Hematopoietic multipotent progenitor cell treated with erythropoietin and hydrocortisone succinate and interleukin-3 and kit ligand, for 17 days (in vitro differentiated cells): Measurements from ENCODE around the gene TTC3.
A peak's percentile ranks its signal among the peaks of the same experiment; 100 is the strongest.
"Not testable (repeated sequence)": the region's sequence is repeated elsewhere in the genome, so short reads cannot be mapped to it uniquely, and the experiment has no call there.

Source experiments
- DNase-seq: peaks from one replicate; pipeline ENCODE4 v3.0.0-alpha.2; 2015; ENCODE audit warnings: low spot score

TTC3 gene, protein sequence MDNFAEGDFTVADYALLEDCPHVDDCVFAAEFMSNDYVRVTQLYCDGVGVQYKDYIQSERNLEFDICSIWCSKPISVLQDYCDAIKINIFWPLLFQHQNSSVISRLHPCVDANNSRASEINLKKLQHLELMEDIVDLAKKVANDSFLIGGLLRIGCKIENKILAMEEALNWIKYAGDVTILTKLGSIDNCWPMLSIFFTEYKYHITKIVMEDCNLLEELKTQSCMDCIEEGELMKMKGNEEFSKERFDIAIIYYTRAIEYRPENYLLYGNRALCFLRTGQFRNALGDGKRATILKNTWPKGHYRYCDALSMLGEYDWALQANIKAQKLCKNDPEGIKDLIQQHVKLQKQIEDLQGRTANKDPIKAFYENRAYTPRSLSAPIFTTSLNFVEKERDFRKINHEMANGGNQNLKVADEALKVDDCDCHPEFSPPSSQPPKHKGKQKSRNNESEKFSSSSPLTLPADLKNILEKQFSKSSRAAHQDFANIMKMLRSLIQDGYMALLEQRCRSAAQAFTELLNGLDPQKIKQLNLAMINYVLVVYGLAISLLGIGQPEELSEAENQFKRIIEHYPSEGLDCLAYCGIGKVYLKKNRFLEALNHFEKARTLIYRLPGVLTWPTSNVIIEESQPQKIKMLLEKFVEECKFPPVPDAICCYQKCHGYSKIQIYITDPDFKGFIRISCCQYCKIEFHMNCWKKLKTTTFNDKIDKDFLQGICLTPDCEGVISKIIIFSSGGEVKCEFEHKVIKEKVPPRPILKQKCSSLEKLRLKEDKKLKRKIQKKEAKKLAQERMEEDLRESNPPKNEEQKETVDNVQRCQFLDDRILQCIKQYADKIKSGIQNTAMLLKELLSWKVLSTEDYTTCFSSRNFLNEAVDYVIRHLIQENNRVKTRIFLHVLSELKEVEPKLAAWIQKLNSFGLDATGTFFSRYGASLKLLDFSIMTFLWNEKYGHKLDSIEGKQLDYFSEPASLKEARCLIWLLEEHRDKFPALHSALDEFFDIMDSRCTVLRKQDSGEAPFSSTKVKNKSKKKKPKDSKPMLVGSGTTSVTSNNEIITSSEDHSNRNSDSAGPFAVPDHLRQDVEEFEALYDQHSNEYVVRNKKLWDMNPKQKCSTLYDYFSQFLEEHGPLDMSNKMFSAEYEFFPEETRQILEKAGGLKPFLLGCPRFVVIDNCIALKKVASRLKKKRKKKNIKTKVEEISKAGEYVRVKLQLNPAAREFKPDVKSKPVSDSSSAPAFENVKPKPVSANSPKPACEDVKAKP (N-terminal part only)

DNA sequence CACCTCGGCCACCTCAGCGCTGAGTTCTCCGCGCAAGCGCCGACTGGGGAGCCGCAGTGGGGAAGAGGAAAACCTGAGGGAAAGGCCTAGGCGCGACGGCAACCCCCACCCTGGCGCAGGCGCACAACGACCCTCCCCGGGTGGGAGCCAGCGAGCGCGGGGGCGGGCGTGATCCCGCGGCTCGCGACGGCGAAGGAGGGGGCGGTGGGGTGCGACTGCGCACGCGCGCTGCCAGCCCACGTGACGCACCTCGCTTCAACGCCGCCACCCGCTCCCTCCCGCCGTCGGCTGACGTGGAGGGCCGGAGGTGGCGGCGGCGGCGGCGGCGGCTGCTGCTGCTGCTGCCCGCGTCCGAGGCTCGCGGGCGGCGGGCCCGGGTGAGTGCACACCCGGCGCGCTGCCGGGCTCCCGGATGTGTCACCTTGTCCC, at the start of gene TTC3, which contains the start of gene PIGP:
TSS of gene TTC3 (plus strand) at position 267 of the 429 bp plus-strand sequence. CDS start 14,004 bp downstream, outside the sequence.
TSS of gene PIGP (minus strand) at position 84 of the 429 bp plus-strand sequence. CDS start 556 bp downstream, outside the sequence.
- peak; percentile 86 for DNase-seq

DNA sequence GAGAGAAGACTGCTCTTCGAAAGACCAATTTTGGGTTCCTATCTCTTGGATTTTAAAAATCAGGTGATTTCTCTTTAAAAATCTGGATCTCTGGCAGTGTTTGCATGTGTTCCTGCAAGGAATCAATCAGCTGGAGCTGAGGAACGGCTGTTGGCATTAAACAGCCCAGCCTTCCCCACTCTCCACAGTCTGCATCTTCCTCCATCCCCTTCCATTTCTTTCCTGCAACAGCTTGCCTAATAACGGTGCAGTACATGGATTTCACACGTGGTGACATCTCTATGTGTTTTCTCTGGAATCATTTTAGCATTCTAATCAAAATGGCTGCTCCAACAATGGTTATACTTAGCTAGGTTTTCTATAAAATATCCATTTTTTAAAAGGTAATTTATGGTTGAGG, 46.6 kb upstream of the TTC3 start:
- DNase-seq = no peak

DNA sequence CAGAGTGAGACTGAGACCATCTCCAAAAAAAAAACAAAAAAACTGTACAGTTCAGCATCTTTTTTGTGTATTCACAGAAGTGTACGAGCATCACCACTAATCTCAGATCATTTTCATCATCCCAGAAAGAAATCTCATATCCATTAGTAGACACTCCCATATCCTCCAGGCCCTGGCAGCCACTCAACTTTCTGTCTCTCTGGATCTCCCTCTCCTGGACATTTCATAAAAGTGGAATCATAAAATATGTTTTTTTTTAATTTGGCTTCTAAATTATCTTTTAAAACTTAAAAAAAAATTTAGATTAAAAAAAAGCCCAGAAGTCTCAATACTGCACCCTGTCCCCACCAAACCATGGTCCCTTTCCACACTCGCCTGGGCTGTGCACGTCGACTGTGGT, 44.5 kb upstream of the TTC3 start:
- DNase-seq = no peak

DNA sequence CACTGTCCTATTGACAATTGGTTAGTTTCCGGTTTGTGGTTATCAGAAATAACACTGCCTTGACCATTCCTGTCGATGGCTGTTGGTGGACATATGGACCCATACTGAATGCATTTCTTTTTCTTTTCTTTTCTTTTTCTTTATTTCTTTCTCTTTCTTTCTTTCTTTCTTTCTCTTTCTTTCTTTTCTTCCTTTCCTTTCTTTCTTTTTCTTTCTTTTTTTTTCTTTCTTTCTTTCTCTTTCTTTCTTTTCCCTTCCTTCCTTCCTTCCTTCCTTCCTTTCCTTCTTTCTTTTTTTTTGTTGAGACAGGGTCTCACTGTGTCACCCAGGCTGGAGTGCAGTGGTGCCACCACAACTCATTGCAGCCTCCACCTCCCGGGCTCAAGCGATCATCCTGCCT, 42.2 kb upstream of the TTC3 start:
- DNase-seq = no peak

DNA sequence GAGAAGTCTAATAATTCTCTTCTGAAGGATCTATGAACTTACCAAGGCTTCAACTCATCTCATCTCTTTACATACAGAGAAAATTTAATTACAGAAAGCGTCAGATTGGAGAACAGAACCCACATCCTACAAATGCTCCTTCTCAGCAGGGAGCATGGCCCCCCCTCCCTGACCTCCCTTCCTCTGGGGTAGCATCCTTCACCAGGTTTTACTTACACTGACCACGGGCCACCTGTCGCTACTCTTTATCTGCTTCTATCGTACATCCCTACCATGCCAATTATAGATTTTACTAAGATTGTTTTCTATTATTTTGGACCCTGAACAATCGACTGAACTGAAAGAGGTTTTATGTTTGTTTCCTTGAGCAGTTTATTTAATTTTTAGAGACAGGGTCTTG, 40.8 kb upstream of the TTC3 start:
- DNase-seq = no peak

DNA sequence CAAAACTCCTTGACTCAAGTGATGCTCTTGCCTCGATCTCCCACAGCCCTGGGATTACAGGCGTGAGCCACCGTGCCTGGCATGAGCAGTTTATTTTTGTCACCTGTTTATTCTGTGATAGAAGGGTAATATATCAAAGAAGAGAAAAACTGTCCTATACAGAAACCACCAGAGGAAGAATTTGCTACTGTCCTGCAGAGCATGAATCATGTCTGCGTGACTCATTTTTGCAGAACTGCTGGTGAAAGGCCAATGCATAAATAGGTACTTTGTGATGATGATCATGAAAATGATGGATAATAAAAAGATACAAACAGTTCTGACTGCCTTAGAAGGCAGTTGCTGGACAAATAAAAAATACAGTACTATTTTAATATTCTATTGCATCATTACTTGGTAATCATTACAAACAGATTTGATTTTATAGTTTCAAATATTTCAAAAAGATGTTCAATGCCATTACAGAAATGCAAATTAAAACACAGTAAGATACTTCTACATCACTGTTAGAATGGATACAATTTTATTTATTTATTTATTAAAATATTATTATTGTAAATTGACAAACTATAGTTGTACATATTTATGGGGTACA, 40.1 kb upstream of the TTC3 start:
- no peak for DNase-seq

DNA sequence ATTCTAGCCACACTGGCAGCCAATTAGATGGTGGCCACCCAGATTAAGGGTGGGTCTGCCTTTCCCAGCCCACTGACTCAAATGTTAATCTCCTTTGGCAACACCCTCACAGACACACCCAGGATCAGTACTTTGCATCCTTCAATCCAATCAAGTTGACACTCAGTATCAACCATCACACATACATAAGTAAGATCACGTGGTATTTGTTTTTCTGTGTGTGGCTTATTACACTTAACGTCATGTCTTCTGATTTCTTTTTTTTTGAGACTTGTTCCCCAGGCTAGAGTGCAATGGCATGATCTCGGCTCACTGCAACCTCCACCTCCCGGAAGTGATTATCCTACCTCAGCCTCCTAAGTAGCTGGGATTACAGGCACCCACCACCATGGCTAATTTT, 38.7 kb upstream of the TTC3 start:
- not testable (repeated sequence) for DNase-seq

DNA sequence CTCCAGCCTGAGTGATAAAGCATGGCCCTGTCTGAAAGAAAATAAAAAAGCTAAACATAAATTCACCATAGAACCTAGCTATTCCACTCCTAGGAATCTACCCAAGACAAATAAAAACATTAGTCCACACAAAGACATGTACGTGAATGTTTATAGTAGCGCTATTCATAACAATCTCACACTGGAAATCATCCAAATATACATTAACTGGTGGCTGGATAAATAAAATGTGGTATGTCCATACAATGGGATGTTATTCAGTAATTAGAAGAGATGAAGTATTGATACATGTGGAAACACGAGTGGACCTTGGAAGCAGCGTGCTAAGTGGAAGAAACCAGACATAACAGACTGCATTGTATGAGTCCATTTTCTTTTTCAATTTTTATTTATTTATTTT, 36.9 kb upstream of the TTC3 start:
- no peak for DNase-seq

DNA sequence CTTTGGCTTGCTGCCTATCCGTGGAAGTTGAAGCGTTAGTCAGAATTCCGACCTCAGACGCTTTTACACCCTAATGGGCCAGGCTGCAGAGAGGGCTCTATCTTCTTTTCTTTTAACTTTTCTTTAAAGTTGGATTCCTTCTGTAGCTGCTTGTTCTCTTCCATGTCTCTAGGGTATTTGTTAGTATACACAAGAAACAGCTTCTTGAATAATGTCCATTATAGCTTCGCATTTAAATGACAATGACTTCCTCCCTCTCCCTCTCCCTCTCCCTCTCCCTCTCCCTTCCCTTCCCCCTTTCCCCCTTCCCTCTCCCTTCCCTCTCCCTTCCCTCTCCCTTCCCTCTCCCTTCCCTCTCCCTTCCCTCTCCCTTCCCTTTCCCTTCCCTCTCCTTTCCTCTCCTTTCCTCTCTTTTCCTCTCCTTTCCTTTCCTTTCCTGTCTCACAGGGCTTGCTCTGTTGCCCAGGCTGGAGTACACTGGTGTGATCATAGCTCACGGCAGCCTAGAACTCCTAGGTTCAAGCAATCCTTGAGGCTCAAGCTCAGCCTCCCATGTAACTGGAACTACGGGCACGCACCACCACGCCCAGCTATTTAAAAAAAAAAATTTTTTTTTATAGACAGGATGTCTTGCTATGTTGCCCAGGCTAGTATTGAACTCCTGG, 33.5 kb upstream of the TTC3 start:
- no peak for DNase-seq

DNA sequence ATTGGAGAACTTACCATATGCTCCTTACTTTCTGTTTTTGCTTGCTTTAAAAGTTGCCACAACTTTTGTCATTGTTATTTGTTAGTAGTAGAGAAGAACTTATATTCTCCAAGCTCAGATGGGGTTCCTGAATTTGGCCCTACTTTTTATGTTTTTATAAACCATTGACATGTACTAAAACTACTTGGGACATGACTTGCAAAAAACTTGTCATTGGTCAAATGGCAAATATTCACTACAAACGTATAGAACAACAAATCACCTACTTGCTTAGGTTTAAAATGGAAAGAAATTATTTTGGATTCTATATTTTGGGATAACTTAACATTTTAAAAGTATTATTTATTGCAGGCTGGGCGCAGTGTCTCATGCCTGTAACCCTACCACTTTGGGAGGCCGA, 32.8 kb upstream of the TTC3 start:
- DNase-seq = no peak

DNA sequence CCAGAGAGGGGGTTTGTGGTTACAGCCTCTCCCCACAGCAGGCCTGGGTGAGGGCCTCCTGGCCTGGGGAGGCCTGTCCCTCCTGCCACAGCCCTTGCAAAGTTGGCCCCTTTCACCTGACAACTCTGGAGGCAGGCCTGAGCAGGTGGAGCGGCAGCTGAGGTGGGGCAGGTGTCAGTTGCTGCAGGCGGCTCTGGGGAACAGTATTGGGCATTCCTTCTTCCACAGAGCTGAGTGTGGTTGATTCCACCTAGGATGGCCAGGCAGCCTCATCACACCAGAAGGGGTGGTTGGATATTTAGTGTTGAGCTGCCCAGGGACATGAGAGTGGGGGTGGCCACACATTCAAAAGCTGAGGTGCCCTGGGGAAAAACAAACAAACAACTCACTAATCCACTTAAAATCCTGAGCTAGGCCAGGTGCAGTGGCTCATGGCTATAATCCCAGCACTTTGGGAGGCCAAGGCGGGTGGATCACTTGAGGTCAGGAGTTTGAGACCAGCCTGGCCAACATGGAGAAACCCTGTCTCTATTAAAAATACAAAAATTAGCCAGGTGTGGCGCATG, 31.3 kb upstream of the TTC3 start:
- DNase-seq = no peak

DNA sequence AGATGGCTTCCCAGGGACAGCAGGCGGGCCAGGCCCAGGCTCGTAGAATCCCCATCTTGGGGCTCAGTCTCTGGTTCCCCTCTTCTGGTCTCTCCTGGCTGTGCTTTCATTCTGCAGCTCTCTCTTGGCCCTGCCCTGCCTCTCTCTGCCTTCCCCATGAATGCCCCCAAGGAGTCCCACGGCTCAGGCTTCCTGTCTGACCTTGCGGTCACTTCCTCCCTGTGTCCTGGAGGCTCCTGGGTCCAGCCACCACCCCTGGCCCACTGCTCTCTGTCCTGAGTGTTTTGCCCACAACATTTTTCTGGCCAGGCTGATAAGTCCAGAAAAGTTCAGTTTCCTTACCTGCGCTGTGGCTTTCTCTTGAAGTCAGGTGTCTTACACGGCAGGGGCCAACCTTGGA, 29.2 kb upstream of the TTC3 start:
- no peak for DNase-seq

DNA sequence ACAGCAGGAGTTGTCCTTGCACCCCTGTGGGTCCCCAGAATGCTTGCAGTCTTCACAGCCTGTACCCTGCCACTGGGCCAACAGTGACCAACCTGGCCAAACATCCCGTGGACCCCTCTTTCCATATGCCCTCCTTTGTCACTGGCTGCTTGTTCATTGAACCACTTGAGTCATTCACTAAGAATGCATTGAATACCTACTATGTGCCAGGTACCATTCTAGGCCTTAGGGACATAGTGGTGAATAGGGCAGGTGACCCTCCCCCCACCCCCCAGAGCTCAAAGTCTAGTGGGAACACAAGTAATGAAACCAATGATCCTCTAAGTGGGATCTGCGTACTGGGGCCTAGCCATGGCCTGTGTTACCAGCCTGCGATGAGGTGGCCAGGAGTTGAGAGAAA, 28.4 kb upstream of the TTC3 start:
- DNase-seq = no peak

DNA sequence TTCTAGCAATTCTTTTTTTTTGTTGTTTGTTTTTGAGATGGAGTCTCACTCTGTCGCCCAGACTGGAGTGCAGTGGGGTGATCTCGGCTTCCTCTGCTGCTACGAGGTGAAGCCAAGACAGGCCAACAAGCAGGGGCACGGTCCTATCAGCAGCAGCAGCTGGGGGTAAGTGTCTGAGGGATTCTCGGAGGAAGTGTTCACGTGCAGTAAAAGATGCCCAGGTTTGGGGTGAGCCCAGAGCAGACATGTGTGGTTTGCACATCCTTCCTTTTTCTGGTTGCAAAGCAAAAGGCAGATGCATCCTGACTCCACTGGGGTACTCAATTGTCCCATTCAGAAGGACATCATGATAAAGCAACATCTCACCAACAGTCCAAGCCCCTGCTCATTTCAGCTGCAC, 27.9 kb upstream of the TTC3 start:
- DNase-seq = no peak

DNA sequence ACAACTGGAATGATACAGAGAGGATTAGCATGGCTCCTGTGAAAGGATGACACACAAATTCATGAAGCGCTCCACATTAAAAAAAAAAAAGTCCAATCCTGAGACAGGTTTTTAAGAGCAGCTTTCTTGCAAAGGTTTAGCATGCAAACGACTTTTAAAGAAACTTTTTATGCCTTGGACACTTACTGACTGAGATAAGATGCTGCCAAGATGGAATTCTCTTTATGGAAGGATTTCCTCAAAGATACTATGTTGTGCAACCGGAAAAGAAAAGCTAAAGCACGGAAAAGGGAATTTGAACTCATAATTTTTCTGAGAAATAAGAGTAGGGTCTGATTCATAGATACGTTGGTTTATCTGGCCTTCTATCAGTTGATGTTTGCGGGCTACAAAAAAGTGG, 27.5 kb upstream of the TTC3 start:
- no peak for DNase-seq

DNA sequence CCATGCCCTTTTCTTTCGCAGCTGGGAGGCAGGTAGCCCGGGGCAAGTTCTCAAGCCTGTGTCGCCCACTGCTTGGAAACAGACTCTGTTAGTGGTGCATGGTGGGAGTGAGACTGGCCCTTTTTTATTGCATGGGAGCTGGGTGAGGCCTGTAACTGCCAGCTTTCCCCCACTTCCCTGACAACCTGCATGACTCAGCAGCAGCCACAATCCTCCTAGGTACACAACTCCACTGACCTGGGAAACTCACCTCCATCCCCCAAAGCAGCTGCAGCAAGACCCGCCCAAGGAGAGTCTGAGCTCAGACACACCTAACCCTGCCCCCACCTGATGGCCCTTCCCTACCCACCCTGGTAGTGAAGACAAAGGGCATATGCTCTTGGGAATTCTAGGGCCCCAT, 26.0 kb upstream of the TTC3 start:
- no peak for DNase-seq

DNA sequence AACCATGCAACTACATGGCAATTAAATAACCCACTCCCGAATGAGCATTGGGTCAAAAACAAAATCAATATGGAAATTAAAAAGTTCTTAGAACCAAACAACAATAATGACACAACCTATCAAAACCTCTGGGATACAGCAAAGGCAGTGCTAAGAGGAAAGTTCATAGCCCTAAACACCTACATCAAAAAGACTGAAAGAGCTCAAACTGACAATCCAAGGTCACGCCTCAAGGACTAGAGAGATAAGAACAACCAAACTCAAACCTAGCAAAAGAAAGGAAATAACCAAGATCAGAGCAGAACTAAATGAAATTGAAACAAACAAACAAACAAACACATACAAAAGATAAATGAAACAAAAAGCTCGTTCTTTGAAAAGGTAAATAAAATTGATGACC, 23.3 kb upstream of the TTC3 start:
- not testable (repeated sequence) for DNase-seq

DNA sequence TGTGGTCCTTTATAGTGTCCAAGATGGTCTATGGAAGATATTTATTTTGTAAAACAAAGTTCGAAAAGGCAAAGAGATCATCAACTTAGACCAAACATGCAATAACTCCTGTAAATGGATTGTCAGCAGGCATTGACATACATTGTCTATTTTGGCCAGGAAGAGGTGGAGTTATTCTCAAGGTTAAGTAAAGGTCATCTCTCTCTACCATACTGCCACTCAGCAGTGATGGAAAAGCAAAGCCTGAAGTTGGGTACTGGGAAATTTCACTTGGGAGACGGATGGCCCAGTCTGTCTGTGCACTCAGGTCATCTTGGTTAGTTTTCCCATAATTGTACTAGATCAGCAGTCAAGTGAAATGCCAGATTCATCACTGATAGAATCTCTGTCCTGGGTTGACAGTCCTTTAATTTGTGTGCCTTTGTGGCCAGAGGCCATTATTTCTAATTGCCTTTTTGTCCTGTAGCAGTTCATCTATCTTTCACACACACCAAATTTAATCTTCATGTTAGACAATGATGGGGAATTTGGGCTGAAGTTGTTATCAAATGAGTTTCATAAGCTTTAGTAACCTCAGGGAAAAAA, 17.7 kb upstream of the TTC3 start:
- no peak for DNase-seq

DNA sequence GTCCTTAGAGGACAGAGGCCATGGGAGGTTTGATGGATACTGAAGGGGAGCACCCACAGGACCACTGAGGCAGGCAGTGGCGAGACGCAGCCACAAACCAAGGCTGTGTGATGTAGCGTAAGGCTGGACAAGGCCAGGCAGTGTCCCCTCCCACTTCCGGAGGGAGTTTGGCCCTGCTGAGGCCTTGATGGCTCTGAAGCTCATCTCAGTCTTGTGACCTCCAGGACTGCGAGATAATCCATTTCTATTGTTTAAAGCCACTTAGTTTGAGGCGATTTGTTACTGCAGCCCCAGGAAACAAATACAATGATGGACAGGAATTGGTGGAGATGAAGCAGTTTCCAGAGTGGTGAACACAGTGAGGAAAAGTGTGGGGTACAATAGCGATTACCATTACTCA, 15.4 kb upstream of the TTC3 start:
- DNase-seq = no peak

DNA sequence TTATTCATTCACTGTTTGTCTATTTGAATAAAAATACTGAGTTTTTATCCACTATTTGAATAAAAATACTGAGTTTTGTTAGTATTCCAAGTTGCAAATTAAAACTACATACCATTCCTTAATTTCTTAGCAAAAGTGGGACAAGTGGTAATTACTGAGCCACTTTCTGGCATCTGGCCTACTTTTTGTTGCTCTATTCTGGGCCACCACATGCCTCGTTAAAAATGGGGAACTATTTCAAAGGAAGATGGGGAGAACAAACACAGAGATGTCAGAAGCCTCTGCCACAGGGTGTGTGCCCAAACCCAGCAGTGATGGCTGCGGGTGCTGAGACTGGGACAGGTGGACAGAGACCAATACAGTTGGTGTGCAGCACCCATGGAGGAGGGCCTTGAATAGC, 14.8 kb upstream of the TTC3 start:
- no peak for DNase-seq

DNA sequence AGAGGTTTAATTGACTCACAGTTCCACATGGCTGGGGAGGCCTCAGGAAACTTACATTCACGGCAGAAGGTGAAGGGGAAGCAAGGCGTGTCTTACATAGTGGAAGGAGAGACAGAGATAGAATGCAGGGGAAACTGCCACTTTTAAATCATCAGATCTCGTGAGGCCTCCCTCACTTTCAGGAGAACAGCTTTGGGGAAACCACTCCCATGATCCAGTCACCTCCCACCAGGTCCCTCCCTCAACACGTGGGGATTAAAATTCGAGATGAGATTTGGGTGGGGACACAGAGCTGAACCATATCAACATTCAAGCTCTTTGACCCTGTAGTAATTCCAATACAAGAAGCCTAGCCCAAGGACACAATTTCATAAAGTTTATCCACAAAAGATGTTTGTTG, 13.9 kb upstream of the TTC3 start:
- DNase-seq = no peak
